ENCODE data around the gene GPC6. TPM values are rescaled to one million over a fixed set of nuclear protein-coding genes. Genes with fewer than 3 reads are reported as not detected.

Gene GPC6
- total and polyA plus RNA-seq, 9 of the 15 experiments (the other 6 are each of a cell fraction or from before 2014, with no cell fraction given): under 0.01 to 0.20 (median 0.01) TPM; not detected in 4

DNA sequence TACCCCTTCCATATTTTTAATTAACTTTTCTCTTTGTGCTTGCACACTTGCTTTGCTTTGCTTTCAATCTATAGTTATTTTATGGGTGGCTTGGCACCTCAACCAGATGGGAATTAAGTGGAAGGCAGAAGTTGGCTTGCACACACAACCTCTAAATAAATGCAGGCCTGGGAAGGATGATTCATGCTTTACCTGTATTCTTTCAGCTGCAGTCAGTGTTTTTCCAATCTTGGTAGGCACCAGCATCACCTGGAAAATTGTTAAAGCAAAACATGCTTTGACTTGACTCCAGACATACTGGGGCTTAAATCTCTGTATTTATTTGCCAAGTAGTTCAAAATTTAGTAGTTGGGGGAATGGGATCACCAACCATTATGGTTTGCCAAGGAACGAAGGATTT is 543.0 kb downstream of the GPC6 start:
- intact Hi-C loops (cut with micrococcal nuclease): no loop called here
- POLR2A ChIA-PET: no interaction called here
- TF ChIP-seq, protein P1, sequence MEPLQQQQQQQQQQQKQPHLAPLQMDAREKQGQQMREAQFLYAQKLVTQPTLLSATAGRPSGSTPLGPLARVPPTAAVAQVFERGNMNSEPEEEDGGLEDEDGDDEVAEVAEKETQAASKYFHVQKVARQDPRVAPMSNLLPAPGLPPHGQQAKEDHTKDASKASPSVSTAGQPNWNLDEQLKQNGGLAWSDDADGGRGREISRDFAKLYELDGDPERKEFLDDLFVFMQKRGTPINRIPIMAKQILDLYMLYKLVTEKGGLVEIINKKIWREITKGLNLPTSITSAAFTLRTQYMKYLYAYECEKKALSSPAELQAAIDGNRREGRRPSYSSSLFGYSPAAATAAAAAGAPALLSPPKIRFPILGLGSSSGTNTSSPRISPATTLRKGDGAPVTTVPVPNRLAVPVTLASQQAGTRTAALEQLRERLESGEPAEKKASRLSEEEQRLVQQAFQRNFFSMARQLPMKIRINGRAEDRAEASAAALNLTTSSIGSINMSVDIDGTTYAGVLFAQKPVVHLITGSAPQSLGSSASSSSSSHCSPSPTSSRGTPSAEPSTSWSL (CRISPR knock-in tag; IDR thresholded peaks at IDR 0.05; ENCODE audit: borderline replicate concordance): no peak
- no peak for TF ChIP-seq NRF1 (conservative IDR thresholded peaks at IDR 0.05 in 1 of 2, IDR thresholded peaks at IDR 0.05 in 1 of 2)
- TF ChIP-seq, protein P2, sequence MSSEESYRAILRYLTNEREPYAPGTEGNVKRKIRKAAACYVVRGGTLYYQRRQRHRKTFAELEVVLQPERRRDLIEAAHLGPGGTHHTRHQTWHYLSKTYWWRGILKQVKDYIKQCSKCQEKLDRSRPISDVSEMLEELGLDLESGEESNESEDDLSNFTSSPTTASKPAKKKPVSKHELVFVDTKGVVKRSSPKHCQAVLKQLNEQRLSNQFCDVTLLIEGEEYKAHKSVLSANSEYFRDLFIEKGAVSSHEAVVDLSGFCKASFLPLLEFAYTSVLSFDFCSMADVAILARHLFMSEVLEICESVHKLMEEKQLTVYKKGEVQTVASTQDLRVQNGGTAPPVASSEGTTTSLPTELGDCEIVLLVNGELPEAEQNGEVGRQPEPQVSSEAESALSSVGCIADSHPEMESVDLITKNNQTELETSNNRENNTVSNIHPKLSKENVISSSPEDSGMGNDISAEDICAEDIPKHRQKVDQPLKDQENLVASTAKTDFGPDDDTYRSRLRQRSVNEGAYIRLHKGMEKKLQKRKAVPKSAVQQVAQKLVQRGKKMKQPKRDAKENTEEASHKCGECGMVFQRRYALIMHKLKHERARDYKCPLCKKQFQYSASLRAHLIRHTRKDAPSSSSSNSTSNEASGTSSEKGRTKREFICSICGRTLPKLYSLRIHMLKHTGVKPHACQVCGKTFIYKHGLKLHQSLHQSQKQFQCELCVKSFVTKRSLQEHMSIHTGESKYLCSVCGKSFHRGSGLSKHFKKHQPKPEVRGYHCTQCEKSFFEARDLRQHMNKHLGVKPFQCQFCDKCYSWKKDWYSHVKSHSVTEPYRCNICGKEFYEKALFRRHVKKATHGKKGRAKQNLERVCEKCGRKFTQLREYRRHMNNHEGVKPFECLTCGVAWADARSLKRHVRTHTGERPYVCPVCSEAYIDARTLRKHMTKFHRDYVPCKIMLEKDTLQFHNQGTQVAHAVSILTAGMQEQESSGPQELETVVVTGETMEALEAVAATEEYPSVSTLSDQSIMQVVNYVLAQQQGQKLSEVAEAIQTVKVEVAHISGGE (CRISPR knock-in tag; IDR thresholded peaks at IDR 0.05): no peak
- no peak for TF ChIP-seq ZFPM2 (CRISPR knock-in tag; IDR thresholded peaks at IDR 0.05)
- TF ChIP-seq ZNF431 (CRISPR knock-in tag; IDR thresholded peaks at IDR 0.05): no peak
- no peak for TF ChIP-seq SAFB (IDR thresholded peaks at IDR 0.05; ENCODE audit: borderline replicate concordance, low read depth, low read length)
- TF ChIP-seq, protein P3, sequence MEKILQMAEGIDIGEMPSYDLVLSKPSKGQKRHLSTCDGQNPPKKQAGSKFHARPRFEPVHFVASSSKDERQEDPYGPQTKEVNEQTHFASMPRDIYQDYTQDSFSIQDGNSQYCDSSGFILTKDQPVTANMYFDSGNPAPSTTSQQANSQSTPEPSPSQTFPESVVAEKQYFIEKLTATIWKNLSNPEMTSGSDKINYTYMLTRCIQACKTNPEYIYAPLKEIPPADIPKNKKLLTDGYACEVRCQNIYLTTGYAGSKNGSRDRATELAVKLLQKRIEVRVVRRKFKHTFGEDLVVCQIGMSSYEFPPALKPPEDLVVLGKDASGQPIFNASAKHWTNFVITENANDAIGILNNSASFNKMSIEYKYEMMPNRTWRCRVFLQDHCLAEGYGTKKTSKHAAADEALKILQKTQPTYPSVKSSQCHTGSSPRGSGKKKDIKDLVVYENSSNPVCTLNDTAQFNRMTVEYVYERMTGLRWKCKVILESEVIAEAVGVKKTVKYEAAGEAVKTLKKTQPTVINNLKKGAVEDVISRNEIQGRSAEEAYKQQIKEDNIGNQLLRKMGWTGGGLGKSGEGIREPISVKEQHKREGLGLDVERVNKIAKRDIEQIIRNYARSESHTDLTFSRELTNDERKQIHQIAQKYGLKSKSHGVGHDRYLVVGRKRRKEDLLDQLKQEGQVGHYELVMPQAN (IDR thresholded peaks at IDR 0.05; ENCODE audit: borderline replicate concordance): no peak
- TF ChIP-seq SRSF3 (IDR thresholded peaks at IDR 0.05; ENCODE audit: insufficient read depth, low read length): no peak
- TF ChIP-seq SMARCC2 (IDR thresholded peaks at IDR 0.05; ENCODE audit: low read depth): no peak
- TF ChIP-seq, protein P4, sequence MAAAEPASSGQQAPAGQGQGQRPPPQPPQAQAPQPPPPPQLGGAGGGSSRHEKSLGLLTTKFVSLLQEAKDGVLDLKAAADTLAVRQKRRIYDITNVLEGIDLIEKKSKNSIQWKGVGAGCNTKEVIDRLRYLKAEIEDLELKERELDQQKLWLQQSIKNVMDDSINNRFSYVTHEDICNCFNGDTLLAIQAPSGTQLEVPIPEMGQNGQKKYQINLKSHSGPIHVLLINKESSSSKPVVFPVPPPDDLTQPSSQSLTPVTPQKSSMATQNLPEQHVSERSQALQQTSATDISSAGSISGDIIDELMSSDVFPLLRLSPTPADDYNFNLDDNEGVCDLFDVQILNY (CRISPR knock-in tag; IDR thresholded peaks at IDR 0.05): no peak

More for the DNA sequence above, 543.0 kb downstream of the GPC6 start:
- H3K27me3 ChIP-seq (ENCODE audit: control insufficient read depth in 2 of 2, insufficient read depth in 2 of 2, low read length in 2 of 2): no peaks in the 10 kb centered on the region
- H3K9ac ChIP-seq (ENCODE audit: insufficient read depth in 1 of 2, low read depth in 2 of 2, low read length in 2 of 2): no peak overlapping the region
- in situ Hi-C loops (cut with MboI): no loop called here
- no peaks in the 10 kb centered on the region for H3K4me1 ChIP-seq (replicated peaks in 1 of 2; ENCODE audit: control insufficient read depth in 2 of 2, insufficient read depth in 2 of 2, low read length in 2 of 2)
- FAIRE-seq (no peak), DNase-seq (ENCODE audit: extremely low read depth in 1 of 4, low spot score in 3 of 4) (no peak), ATAC-seq (no peak)
- H3K36me3 ChIP-seq (ENCODE audit: control insufficient read depth, insufficient read depth, low read length): no peaks in the 10 kb centered on the region
- BruUV-seq (replicated peaks): no TSS peak
- H3K4me2 ChIP-seq (ENCODE audit: insufficient read depth, low read length): no peak overlapping the region
- CTCF ChIA-PET (ENCODE audit: low intra/inter-chr PET ratio): no interaction called here
- no peaks in the 10 kb centered on the region for H4K20me1 ChIP-seq (replicated peaks; ENCODE audit: control insufficient read depth, insufficient read depth, low read length)
- H3K79me2 ChIP-seq (ENCODE audit: control insufficient read depth, insufficient read depth, low read length): no peaks in the 10 kb centered on the region
- no peak overlapping the region for H2AFZ ChIP-seq (ENCODE audit: low read depth, low read length)
- no peaks in the 10 kb centered on the region for H3K9me3 ChIP-seq (replicated peaks; ENCODE audit: control insufficient read depth, insufficient read depth, low read depth, low read length)
- no peaks in the 10 kb centered on the region for H3K9me1 ChIP-seq (ENCODE audit: control insufficient read depth, insufficient read depth, low read length)
- H3K27ac ChIP-seq (ENCODE audit: extremely low read depth, low read depth, low read length): no peak overlapping the region
- 0% methylated on average over 1 of the region's 1 CpG for WGBS (ENCODE audit: insufficient coverage, low coverage, missing lambda C conversion rate)
- H3K4me3 ChIP-seq: no peak overlapping the region
